Neural crest cell (in vitro differentiated cells): Measurements from ENCODE around the gene ATG14. TPM values are rescaled to one million over a fixed set of nuclear protein-coding genes. Genes with fewer than 3 reads are reported as not detected.
A peak's percentile ranks its signal among the peaks of the same experiment; 100 is the strongest.
"Not testable (repeated sequence)": the region's sequence is repeated elsewhere in the genome, so short reads cannot be mapped to it uniquely, and the experiment has no call there.

Source experiments
- DNase-seq: peaks from one replicate; pipeline ENCODE4 v3.0.0; 2021; ENCODE audit warnings: low read depth, mixed read lengths, low spot score
- H3K27ac Mint-ChIP-seq: one replicate; pipeline ENCODE4 v1.8.0; 2021; ENCODE audit warnings: mild to moderate bottlenecking, mixed read lengths; ENCODE audit not compliant: unreplicated experiment
- H3K27me3 Mint-ChIP-seq: 2 replicates; pipeline ENCODE4 v1.8.0; 2021; ENCODE audit warnings: low read depth, mild to moderate bottlenecking, mixed read lengths
- H3K36me3 Mint-ChIP-seq: 2 replicates; pipeline ENCODE4 v1.8.0; 2021; ENCODE audit warnings: low read depth, mild to moderate bottlenecking, mixed read lengths
- H3K4me1 Mint-ChIP-seq: 2 replicates; pipeline ENCODE4 v1.8.0; 2021; ENCODE audit warnings: mixed read lengths
- H3K4me3 Mint-ChIP-seq: one replicate; pipeline ENCODE4 v1.8.0; 2021; ENCODE audit warnings: mild to moderate bottlenecking, mixed read lengths
- H3K9me3 Mint-ChIP-seq: 2 replicates; pipeline ENCODE4 v1.8.0; 2021; ENCODE audit warnings: mixed read lengths
- total RNA-seq: library from RNA; stranded (reverse); gene quantifications from 2 replicates; pipeline ENCODE4 v1.2.1, GENCODE V29; 2021
- TF ChIP-seq, protein P1 (sequence below): fragments of 200-600 bp; sonication (generic); conservative IDR thresholded peaks from 2 replicates; pipeline ENCODE4 v1.5.0; 2021; ENCODE audit warnings: antibody characterized with exemption, mild to moderate bottlenecking

Gene ATG14
- total RNA-seq, 1 donor from 2014 or later: 8.9 TPM

- Mint-ChIP-seq H3K4me1 (no peaks in the 10 kb centered on the region), H3K27me3 (peaks cover 32% of the 10 kb centered on the region), H3K27ac (no peak overlapping the region), H3K4me3 (no peak overlapping the region), H3K9me3 (no peaks in the 10 kb centered on the region), H3K36me3 (no peaks in the 10 kb centered on the region)
- TF ChIP-seq, protein P1, sequence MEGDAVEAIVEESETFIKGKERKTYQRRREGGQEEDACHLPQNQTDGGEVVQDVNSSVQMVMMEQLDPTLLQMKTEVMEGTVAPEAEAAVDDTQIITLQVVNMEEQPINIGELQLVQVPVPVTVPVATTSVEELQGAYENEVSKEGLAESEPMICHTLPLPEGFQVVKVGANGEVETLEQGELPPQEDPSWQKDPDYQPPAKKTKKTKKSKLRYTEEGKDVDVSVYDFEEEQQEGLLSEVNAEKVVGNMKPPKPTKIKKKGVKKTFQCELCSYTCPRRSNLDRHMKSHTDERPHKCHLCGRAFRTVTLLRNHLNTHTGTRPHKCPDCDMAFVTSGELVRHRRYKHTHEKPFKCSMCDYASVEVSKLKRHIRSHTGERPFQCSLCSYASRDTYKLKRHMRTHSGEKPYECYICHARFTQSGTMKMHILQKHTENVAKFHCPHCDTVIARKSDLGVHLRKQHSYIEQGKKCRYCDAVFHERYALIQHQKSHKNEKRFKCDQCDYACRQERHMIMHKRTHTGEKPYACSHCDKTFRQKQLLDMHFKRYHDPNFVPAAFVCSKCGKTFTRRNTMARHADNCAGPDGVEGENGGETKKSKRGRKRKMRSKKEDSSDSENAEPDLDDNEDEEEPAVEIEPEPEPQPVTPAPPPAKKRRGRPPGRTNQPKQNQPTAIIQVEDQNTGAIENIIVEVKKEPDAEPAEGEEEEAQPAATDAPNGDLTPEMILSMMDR: no peak
- no peak for DNase-seq
Measured at GRCh38 chr14:55423969-55424368, 12.3 kb upstream of the ATG14 start.

DNA sequence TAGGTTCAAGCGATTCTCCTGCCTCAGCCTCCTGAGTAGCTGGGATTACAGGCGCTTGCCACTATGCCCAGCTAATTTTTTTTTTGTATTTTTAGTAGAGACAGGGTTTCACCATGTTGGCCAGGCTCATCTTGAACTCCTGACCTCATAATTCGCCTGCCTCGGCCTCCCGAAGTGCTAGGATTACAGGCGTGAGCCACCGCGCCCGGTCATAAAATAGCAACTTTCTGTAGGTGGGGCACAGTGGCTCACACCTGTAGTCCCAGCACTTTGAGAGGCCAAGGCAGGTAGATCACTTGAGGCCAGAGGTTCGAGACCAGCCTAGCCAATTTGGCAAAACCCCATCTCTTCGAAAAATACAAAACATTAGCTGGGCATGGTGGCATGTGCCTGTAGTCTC lies 10.7 kb upstream of the ATG14 start:
- not testable (repeated sequence) for H3K4me3 Mint-ChIP-seq, H3K27ac Mint-ChIP-seq, H3K36me3 Mint-ChIP-seq, H3K9me3 Mint-ChIP-seq, H3K4me1 Mint-ChIP-seq, DNase-seq
- H3K27me3 Mint-ChIP-seq: peaks cover 37% of the 10 kb centered on the region

DNA sequence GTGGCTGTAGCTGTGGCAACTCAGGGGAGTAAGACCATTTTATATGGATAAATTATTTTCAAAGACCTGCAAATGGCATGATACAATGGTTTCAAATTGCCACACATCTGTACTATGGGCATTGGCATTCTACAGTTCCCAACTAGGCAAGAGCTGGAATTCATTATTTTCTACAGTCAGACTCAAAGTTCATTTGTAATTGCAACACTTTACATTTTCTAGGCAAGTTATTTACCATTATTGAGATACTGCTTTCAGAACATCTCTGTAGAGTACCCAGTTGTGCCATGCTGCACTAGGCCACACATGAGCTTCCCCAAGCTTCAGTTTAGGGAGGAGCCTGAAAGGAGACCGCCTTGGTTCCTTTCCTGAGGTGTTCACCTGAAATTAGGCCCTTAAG lies 8.0 kb upstream of the ATG14 start:
- peaks cover 5% of the 10 kb centered on the region for H3K4me1 Mint-ChIP-seq
- no peaks in the 10 kb centered on the region for H3K9me3 Mint-ChIP-seq
- no peak for DNase-seq
- H3K4me3 Mint-ChIP-seq: no peak overlapping the region
- H3K27ac Mint-ChIP-seq: no peak overlapping the region
- TF ChIP-seq, protein P1: no peak
- H3K36me3 Mint-ChIP-seq: no peaks in the 10 kb centered on the region
- peaks cover 37% of the 10 kb centered on the region for H3K27me3 Mint-ChIP-seq

GRCh38 chr14:55418411-55418810 lies 6.8 kb upstream of the ATG14 start:
- TF ChIP-seq, protein P1: no peak
- no peaks in the 10 kb centered on the region for H3K9me3 Mint-ChIP-seq
- H3K27ac Mint-ChIP-seq: no peak overlapping the region
- peaks cover 40% of the 10 kb centered on the region for H3K27me3 Mint-ChIP-seq
- peaks cover 5% of the 10 kb centered on the region for H3K4me1 Mint-ChIP-seq
- H3K36me3 Mint-ChIP-seq: no peaks in the 10 kb centered on the region
- H3K4me3 Mint-ChIP-seq: no peak overlapping the region
- DNase-seq: no peak

DNA sequence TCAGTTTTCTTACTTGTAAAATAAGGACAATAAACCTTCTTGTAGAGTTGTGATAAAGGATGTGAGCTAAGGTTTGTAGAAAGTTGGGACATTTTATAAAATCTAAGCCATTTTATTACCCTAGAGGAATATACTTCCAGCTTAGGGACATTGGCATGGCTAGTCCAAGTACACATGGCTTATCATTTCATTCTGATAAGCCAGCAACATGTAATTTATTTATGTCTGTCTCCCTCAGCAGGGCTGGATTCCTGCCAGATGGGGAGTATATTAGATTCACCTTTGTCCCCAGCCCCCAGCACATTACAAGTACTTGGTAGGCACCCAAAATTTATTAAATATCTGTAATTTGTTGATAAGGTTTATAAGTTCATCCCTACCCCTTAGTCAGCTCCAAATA lies 6.3 kb upstream of the ATG14 start:
- Mint-ChIP-seq H3K9me3 (no peaks in the 10 kb centered on the region), H3K4me1 (peaks cover 5% of the 10 kb centered on the region), H3K27ac (no peak overlapping the region), H3K4me3 (no peak overlapping the region), H3K36me3 (no peaks in the 10 kb centered on the region), H3K27me3 (peaks cover 43% of the 10 kb centered on the region)
- TF ChIP-seq, protein P1: no peak
- DNase-seq: no peak

GRCh38 chr14:55416866-55417265 lies 5.2 kb upstream of the ATG14 start:
- TF ChIP-seq, protein P1: peak; percentile 59
- Mint-ChIP-seq H3K4me1 (peaks cover 10% of the 10 kb centered on the region), H3K27ac (no peak overlapping the region), H3K27me3 (peaks cover 41% of the 10 kb centered on the region), H3K36me3 (no peaks in the 10 kb centered on the region), H3K4me3 (no peak overlapping the region), H3K9me3 (no peaks in the 10 kb centered on the region)
- no peak for DNase-seq
